BE2C (cell line): Measurements from ENCODE around the gene PLXND1.
A peak's percentile ranks its signal among the peaks of the same experiment; 100 is the strongest.

Experiments used
- DNase-seq: peaks from one replicate; pipeline ENCODE4 v3.0.0-alpha.2; 2020
- H3K27me3 ChIP-seq: fragments of 250-450 bp; sonication (Bioruptor Pico); 2 replicates; pipeline ENCODE4 v1.5.1; 2020; ENCODE audit warnings: mild to moderate bottlenecking
- H3K36me3 ChIP-seq: fragments of 250-450 bp; sonication (Bioruptor Pico); 2 replicates; pipeline ENCODE4 v1.5.1; 2020; ENCODE audit warnings: mild to moderate bottlenecking
- H3K4me1 ChIP-seq: fragments of 250-450 bp; sonication (Bioruptor Pico); 2 replicates; pipeline ENCODE4 v1.5.1; 2020
- H3K4me3 ChIP-seq: 2 replicates; pipeline ENCODE4 v1.5.1; 2011; ENCODE audit warnings: low read depth, low read length
- H3K9me3 ChIP-seq: fragments of 250-450 bp; sonication (Bioruptor Pico); 2 replicates; pipeline ENCODE4 v1.5.1; 2020
- CTCF ChIP-seq: IDR thresholded peaks from 2 replicates; pipeline ENCODE4 v1.5.1; 2012; ENCODE audit warnings: mild to moderate bottlenecking, low read depth, low read length

The PLXND1 gene

GRCh38 chr3:129600348-129600747 is 6.1 kb downstream of the PLXND1 start:
- H3K27me3 ChIP-seq = peaks cover under 1% of the 10 kb centered on the region; the same call in 1 of the 2 replicates
- no peak for DNase-seq
- peaks cover 33% of the 10 kb centered on the region for H3K4me1 ChIP-seq
- no peak overlapping the region for H3K4me3 ChIP-seq
- TF ChIP-seq CTCF = no peak
- H3K36me3 ChIP-seq = no peaks in the 10 kb centered on the region; the same call in 1 of the 2 replicates
- H3K9me3 ChIP-seq = no peaks in the 10 kb centered on the region

- H3K4me1 ChIP-seq = peaks cover 33% of the 10 kb centered on the region
- H3K9me3 ChIP-seq = no peaks in the 10 kb centered on the region
- TF ChIP-seq CTCF = no peak
- no peaks in the 10 kb centered on the region; the same call in 1 of the 2 replicates for H3K36me3 ChIP-seq
- H3K4me3 ChIP-seq = no peak overlapping the region
- H3K27me3 ChIP-seq = no peaks in the 10 kb centered on the region
- peak; percentile 64 for DNase-seq
These were observed 6.9 kb downstream of the PLXND1 start for GRCh38 chr3:129599607-129600006.

GRCh38 chr3:129599073-129599472 is 7.4 kb downstream of the PLXND1 start:
- Histone ChIP-seq H3K4me3 (no peak overlapping the region), H3K4me1 (peaks cover 33% of the 10 kb centered on the region), H3K9me3 (no peaks in the 10 kb centered on the region), H3K36me3 (no peaks in the 10 kb centered on the region; the same call in 1 of the 2 replicates), H3K27me3 (no peaks in the 10 kb centered on the region)
- DNase-seq = no peak
- no peak for TF ChIP-seq CTCF

GRCh38 chr3:129598484-129598883 is 8.0 kb downstream of the PLXND1 start:
- no peak for DNase-seq

GRCh38 chr3:129598000-129598381 is 8.5 kb downstream of the PLXND1 start:
- Histone ChIP-seq H3K9me3 (no peaks in the 10 kb centered on the region), H3K4me1 (peaks cover 40% of the 10 kb centered on the region), H3K27me3 (no peaks in the 10 kb centered on the region), H3K36me3 (no peaks in the 10 kb centered on the region; the same call in none of the 2 replicates), H3K4me3 (no peak overlapping the region)
- TF ChIP-seq CTCF = no peak
- peak; percentile 47 for DNase-seq

More at GRCh38 chr3:129598484-129598883, 8.0 kb downstream of the PLXND1 start:
- no peaks in the 10 kb centered on the region for H3K9me3 ChIP-seq
- no peaks in the 10 kb centered on the region for H3K27me3 ChIP-seq
- no peak overlapping the region for H3K4me3 ChIP-seq
- no peaks in the 10 kb centered on the region; the same call in none of the 2 replicates for H3K36me3 ChIP-seq
- H3K4me1 ChIP-seq = peaks cover 35% of the 10 kb centered on the region
- TF ChIP-seq CTCF = no peak

GRCh38 chr3:129597087-129597999 is 9.1 kb downstream of the PLXND1 start:
- H3K27me3 ChIP-seq = no peaks in the 10 kb centered on the region
- peaks cover 41% of the 10 kb centered on the region for H3K4me1 ChIP-seq
- H3K4me3 ChIP-seq = no peak overlapping the region
- H3K36me3 ChIP-seq = no peaks in the 10 kb centered on the region; the same call in none of the 2 replicates
- TF ChIP-seq CTCF = no peak
- DNase-seq = no peak
- H3K9me3 ChIP-seq = no peaks in the 10 kb centered on the region
